A673 (cell line): ENCODE results near the gene SPINT3. TPM values are rescaled to one million over a fixed set of nuclear protein-coding genes. Genes with fewer than 3 reads are reported as not detected.

ENCODE experiments used
- BruUV-seq: library from RNA; stranded (reverse); fragments of 400-500 nt; replicated peaks from 2 replicates; lab custom pipeline; 2021; lab: Mats Ljungman, UMichigan
- CTCF ChIA-PET: fragments of 300-600 bp; sonication (Branson Sonifier 250); formaldehyde crosslinking; loops from one replicate; lab custom pipeline; 2022; ENCODE audit warnings: antibody characterized with exemption; lab: Charles Lee
- POLR2A ChIA-PET: fragments of 300-600 bp; sonication (Branson Sonifier 250); formaldehyde crosslinking; loops from one replicate; lab custom pipeline; 2022; ENCODE audit warnings: antibody characterized with exemption; ENCODE audit not compliant: low non-redundant PET; lab: Charles Lee
- DNase-seq: peaks from one replicate; pipeline ENCODE4 v3.0.0-alpha.2; 2015; ENCODE audit warnings: low spot score
- H3K27ac ChIP-seq: fragments of 200-600 bp; sonication (generic); 2 replicates; pipeline ENCODE4 v1.5.1; 2016; ENCODE audit warnings: mixed run types, low read depth, mild to moderate bottlenecking, mixed read lengths, antibody characterized with exemption, low read length; ENCODE audit not compliant: poor library complexity, severe bottlenecking
- H3K27me3 ChIP-seq: fragments of 200-600 bp; sonication (generic); replicated peaks from 2 replicates; pipeline ENCODE4 v1.6.1; 2017; ENCODE audit warnings: mixed run types, low read depth, mild to moderate bottlenecking, mixed read lengths, antibody characterized with exemption, low read length; ENCODE audit not compliant: insufficient read depth, poor library complexity
- H3K36me3 ChIP-seq: fragments of 200-600 bp; sonication (generic); 2 replicates; pipeline ENCODE4 v1.6.1; 2016; ENCODE audit warnings: mixed run types, mild to moderate bottlenecking, mixed read lengths, antibody characterized with exemption, low read length; ENCODE audit not compliant: insufficient read depth, poor library complexity, severe bottlenecking
- H3K4me1 ChIP-seq: fragments of 200-600 bp; sonication (generic); 2 replicates; pipeline ENCODE4 v1.6.1; 2017; ENCODE audit warnings: mixed run types, mild to moderate bottlenecking, mixed read lengths, antibody characterized with exemption, low read length; ENCODE audit not compliant: insufficient read depth, poor library complexity, severe bottlenecking
- H3K4me3 ChIP-seq: fragments of 200-600 bp; sonication (generic); 2 replicates; pipeline ENCODE4 v1.5.1; 2016; ENCODE audit warnings: low read depth, mixed run types, mild to moderate bottlenecking, mixed read lengths, low read length; ENCODE audit not compliant: poor library complexity, severe bottlenecking
- H3K9me3 ChIP-seq: fragments of 200-600 bp; sonication (generic); 2 replicates; pipeline ENCODE4 v1.6.1; 2016; ENCODE audit warnings: mixed run types, low read depth, mild to moderate bottlenecking, mixed read lengths, antibody characterized with exemption, low read length; ENCODE audit not compliant: poor library complexity, severe bottlenecking
- CTCF ChIP-seq: fragments of 300-800, 200-600 bp; sonication (generic); conservative IDR thresholded peaks from 2 replicates; pipeline ENCODE4 v1.5.1; 2017; ENCODE audit warnings: low read depth, mild to moderate bottlenecking, antibody characterized with exemption, low read length, moderate library complexity, mixed read lengths
- EZH2 ChIP-seq: fragments of 200-600 bp; sonication (generic); IDR thresholded peaks from 2 replicates; pipeline ENCODE4 v1.6.1; 2017; ENCODE audit warnings: borderline replicate concordance, low read depth, mild to moderate bottlenecking, mixed read lengths, antibody characterized with exemption, low read length; ENCODE audit not compliant: poor library complexity, severe bottlenecking
- intact Hi-C: fragments of 100-400 bp; cut with micrococcal nuclease; formaldehyde crosslinking; loops from one replicate; pipeline ENCODE4 v1.10.0; 2022; ENCODE audit not compliant: unreplicated experiment
- total RNA-seq: library from RNA; stranded (reverse); gene quantifications from 2 replicates; pipeline ENCODE4 v1.2.3, GENCODE V29; 2021

Gene SPINT3
- total RNA-seq, 1 experiment from 2014 or later: not detected

DNA sequence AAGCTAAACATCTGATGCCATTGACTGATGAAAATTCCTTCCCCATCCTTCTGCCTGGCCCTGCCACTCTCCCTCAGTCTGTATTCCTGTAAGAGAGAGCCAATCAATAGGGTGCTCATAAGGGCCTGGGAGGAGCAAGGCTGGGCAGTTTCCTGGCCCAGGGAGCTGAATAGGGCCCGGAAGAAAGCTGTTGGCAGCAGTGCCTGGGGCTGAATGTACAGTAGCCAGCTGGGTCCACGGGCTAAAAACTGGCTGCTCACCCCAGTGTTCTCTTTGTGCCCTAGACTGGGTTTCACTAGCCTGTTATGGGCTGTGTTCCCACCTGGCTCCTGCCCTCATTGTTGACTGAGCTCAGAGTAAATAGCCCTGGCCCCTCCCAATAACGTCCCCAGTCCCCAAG lies 47.6 kb downstream of the SPINT3 start:
- ChIA-PET POLR2A (no interaction called here), CTCF (no interaction called here)
- no peaks in the 10 kb centered on the region for H3K36me3 ChIP-seq
- H3K4me3 ChIP-seq: no peak overlapping the region
- peaks cover 4% of the 10 kb centered on the region for H3K4me1 ChIP-seq
- H3K27me3 ChIP-seq: peaks cover 68% of the 10 kb centered on the region
- no peak for DNase-seq
- TF ChIP-seq EZH2 (no peak), CTCF (no peak)
- intact Hi-C loops: no loop called here
- BruUV-seq: no TSS peak
- H3K9me3 ChIP-seq: no peaks in the 10 kb centered on the region
- no peak overlapping the region for H3K27ac ChIP-seq

DNA sequence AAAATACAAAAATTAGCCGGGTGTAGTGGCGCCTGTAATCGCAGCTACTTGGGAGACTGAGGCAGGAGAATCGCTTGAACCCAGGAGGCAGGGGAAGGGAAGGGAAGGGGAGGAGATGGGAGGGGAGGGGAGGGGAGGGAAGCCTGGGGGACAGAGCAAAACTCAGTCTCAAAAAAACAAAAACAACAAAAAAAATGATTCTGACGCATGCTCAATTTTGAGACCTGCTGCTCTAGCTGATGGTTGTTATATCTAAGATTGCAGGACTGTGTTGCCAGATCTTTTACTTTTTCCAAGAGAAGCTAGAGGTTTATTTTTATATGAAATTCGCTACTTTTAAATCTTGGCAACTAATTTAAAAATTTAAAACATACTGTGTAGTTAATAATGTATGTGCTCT lies 48.2 kb downstream of the SPINT3 start:
- H3K27me3 ChIP-seq: peaks cover 74% of the 10 kb centered on the region
- no peak for DNase-seq
- no peaks in the 10 kb centered on the region for H3K36me3 ChIP-seq
- ChIA-PET POLR2A (no interaction called here), CTCF (no interaction called here)
- H3K4me1 ChIP-seq: peaks cover 4% of the 10 kb centered on the region
- intact Hi-C loops: no loop called here
- BruUV-seq: no TSS peak
- TF ChIP-seq EZH2 (no peak), CTCF (no peak)
- no peak overlapping the region for H3K27ac ChIP-seq
- no peaks in the 10 kb centered on the region for H3K9me3 ChIP-seq
- no peak overlapping the region for H3K4me3 ChIP-seq

DNA sequence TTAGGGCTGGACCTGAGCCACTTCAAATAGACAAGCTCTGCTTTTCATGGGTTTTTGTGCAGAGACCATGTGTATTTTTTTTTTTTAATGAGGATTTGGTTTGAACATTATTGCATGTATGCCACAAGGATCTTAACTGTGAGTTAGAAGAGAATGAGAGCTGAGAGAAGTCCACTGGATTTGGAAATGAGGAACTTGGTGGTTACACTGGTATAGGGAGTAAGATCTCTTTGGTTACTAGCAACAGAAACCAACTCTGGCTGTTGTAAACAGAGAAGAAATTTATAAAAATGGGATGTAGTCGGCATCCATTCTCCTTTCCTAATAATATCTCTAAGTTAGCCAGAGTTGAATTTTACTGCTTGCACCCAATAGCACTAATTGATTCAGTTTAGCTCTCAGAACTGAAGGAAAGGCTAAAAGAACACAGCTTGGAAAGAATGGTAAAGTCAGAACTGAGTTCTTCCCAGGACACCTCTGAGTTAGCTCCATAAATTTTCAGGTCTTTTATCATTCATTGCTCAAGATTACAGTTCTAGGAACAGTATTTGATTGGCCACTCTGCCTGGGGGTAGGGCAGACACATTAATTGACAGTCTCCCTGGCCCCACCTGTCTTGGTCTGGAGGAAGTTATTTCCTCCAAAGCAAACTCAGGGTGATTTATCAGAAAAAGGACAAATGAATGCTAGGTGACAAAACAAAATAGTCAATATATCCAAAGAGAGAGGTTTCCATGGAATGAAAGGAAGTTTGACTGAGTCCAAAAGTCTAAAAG lies 49.7 kb downstream of the SPINT3 start:
- TF ChIP-seq EZH2: no peak
- no peak for TF ChIP-seq CTCF
- intact Hi-C loops: no loop called here
- H3K9me3 ChIP-seq: no peaks in the 10 kb centered on the region
- no TSS peak for BruUV-seq
- H3K27ac ChIP-seq: no peak overlapping the region
- no peaks in the 10 kb centered on the region for H3K36me3 ChIP-seq
- DNase-seq: no peak
- peaks cover 4% of the 10 kb centered on the region for H3K4me1 ChIP-seq
- CTCF ChIA-PET: no interaction called here
- peaks cover 64% of the 10 kb centered on the region for H3K27me3 ChIP-seq
- no peak overlapping the region for H3K4me3 ChIP-seq
- POLR2A ChIA-PET: no interaction called here
